ENCODE data around the gene BAIAP2.

- TF ChIP-seq POLR2A (IDR thresholded peaks at IDR 0.05) (no peak), CTCF (IDR thresholded peaks at IDR 0.05) (no peak)
Observed at GRCh38 chr17:81002409-81003361, 32.3 kb upstream of the BAIAP2 start.

Measured in breast epithelium (tissue), 3 donors.